Endothelial cell of umbilical vein (primary cell): ENCODE measurements around the gene CD226. TPM values are rescaled to one million over a fixed set of nuclear protein-coding genes. Genes with fewer than 3 reads are reported as not detected.
"Not testable (repeated sequence)": the region's sequence is repeated elsewhere in the genome, so short reads cannot be mapped to it uniquely, and the experiment has no call there.

Source experiments
- BruUV-seq: library from RNA; stranded (reverse); fragments of 400-500 nt; replicated peaks from 2 replicates; lab custom pipeline; 2021; lab: Mats Ljungman, UMichigan
- CTCF ChIA-PET: fragments of 300-600, 350-600 bp; sonication (Branson Sonifier 250); formaldehyde crosslinking; loops from one replicate; lab custom pipeline; 2021; ENCODE audit warnings: antibody characterized with exemption, inconsistent platforms; lab: Charles Lee
- POLR2A ChIA-PET: fragments of 300-600, 350-600 bp; sonication (Branson Sonifier 250); formaldehyde crosslinking; loops from one replicate; lab custom pipeline; 2021; ENCODE audit warnings: antibody characterized with exemption, inconsistent platforms; lab: Charles Lee
- DNase-seq: peaks from one replicate; pipeline ENCODE4 v3.0.0-alpha.2; 2011; ENCODE audit warnings: low read depth, low spot score
- FAIRE-seq: peaks from 2 replicates; lab custom pipeline; 2011; peaks lifted over from hg19 to GRCh38; lab: Jason Lieb, UNC
- H2AFZ ChIP-seq: 2 replicates; pipeline ENCODE4 v1.6.0; 2012; ENCODE audit warnings: low read depth, low read length, control low read depth, inconsistent platforms
- H3K27ac ChIP-seq: 2 replicates; pipeline ENCODE4 v1.5.1; 2011; ENCODE audit warnings: low read depth, mild to moderate bottlenecking, control low read depth, low read length, moderate library complexity; ENCODE audit not compliant: insufficient read depth
- H3K27me3 ChIP-seq, 2 experiments: 2 replicates each; pipeline versions ENCODE4 v1.6.0 to v1.6.1; 2011; ENCODE audit warnings: low read length in 2 of 2, mixed read lengths in 1 of 2; ENCODE audit not compliant: control insufficient read depth in 2 of 2, insufficient read depth in 2 of 2
- H3K36me3 ChIP-seq, 2 experiments: 2 replicates in 1 of 2; 3 replicates in 1 of 2; pipeline ENCODE4 v1.5.1; 2011; ENCODE audit warnings: low read length in 2 of 2, mild to moderate bottlenecking in 1 of 2, moderate library complexity in 1 of 2; ENCODE audit not compliant: control insufficient read depth in 2 of 2, insufficient read depth in 2 of 2; ENCODE audit errors: extremely low read depth in 1 of 2
- H3K4me1 ChIP-seq: 3 replicates; pipeline ENCODE4 v1.5.1; 2011; ENCODE audit warnings: mild to moderate bottlenecking, low read length; ENCODE audit not compliant: control insufficient read depth, insufficient read depth; ENCODE audit errors: extremely low read depth
- H3K4me2 ChIP-seq: 2 replicates; pipeline ENCODE4 v1.6.1; 2011; ENCODE audit warnings: low read length, control low read depth, mixed read lengths; ENCODE audit not compliant: insufficient read depth
- H3K4me3 ChIP-seq, 3 experiments: fragments of 200-600 bp in 1 of 3; sonication (generic), shearing (Covaris generic) in 1 of 3; replicated peaks in 1 of 3; 2 replicates each; pipeline ENCODE4 v1.5.1; 2011 to 2016; ENCODE audit warnings: control low read depth in 3 of 3, low read length in 3 of 3, mild to moderate bottlenecking in 2 of 3, inconsistent platforms in 1 of 3, low read depth in 1 of 3, moderate library complexity in 1 of 3; ENCODE audit not compliant: insufficient read depth in 1 of 3
- H3K79me2 ChIP-seq: 2 replicates; pipeline ENCODE4 v1.6.0; 2012; ENCODE audit warnings: low read length, inconsistent platforms; ENCODE audit not compliant: control insufficient read depth, insufficient read depth
- H3K9ac ChIP-seq: replicated peaks from 2 replicates; pipeline ENCODE3; 2011; ENCODE audit warnings: low read length, control low read depth; ENCODE audit not compliant: insufficient read depth; ENCODE audit errors: extremely low read depth
- H3K9me1 ChIP-seq: replicated peaks from 3 replicates; pipeline ENCODE4 v1.6.0; 2011; ENCODE audit warnings: mild to moderate bottlenecking, low read length; ENCODE audit not compliant: control insufficient read depth, insufficient read depth; ENCODE audit errors: extremely low read depth
- H3K9me3 ChIP-seq: replicated peaks from 2 replicates; pipeline ENCODE4 v1.5.1; 2012; ENCODE audit warnings: low read length, inconsistent platforms; ENCODE audit not compliant: control insufficient read depth, insufficient read depth
- H4K20me1 ChIP-seq: replicated peaks from 2 replicates; pipeline ENCODE3; 2011; ENCODE audit warnings: mild to moderate bottlenecking, low read length; ENCODE audit not compliant: control insufficient read depth, insufficient read depth; ENCODE audit errors: extremely low read depth
- FOS ChIP-seq: IDR thresholded peaks from 2 replicates; pipeline ENCODE4 v1.6.1; 2011; ENCODE audit warnings: mild to moderate bottlenecking, low read length, moderate library complexity, borderline replicate concordance; ENCODE audit not compliant: insufficient read depth
- GATA2 ChIP-seq: IDR thresholded peaks from 2 replicates; pipeline ENCODE4 v1.7.0; 2011; ENCODE audit warnings: low read depth, mild to moderate bottlenecking, moderate library complexity, mixed read lengths, low read length; ENCODE audit not compliant: insufficient read length, insufficient read depth
- POLR2A ChIP-seq: IDR thresholded peaks from 2 replicates; pipeline ENCODE4 v1.6.1; 2012; ENCODE audit warnings: low read depth, mild to moderate bottlenecking, control low read depth, low read length
- dilution Hi-C: fragments of 300-500 bp; cut with MboI; formaldehyde crosslinking; loops from one replicate; pipeline ENCODE4 v1.15.0; 2019; ENCODE audit warnings: low sequenced_read_pairs; ENCODE audit not compliant: extremely low pct_ligation_motif_present
- intact Hi-C: fragments of 100-400 bp; cut with micrococcal nuclease; formaldehyde crosslinking; loops from one replicate; pipeline ENCODE4 v1.10.0; 2022
- polyA plus RNA-seq, 4 experiments: library from polyadenylated mRNA; depleted of rRNA in 3 of 4; stranded (reverse) in 3 of 4; unstranded in 1 of 4; fragments of >200 nt; gene quantifications; 2 replicates each; pipeline versions ENCODE4 v1.2.1 to v1.2.3, GENCODE V29; 2011 to 2012; ENCODE audit warnings: missing spikeins in 1 of 4
- total RNA-seq: library from RNA; stranded (reverse); gene quantifications from 2 replicates; pipeline ENCODE4 v1.2.3, GENCODE V29; 2021
- TF ChIP-seq, protein P1 (sequence below): IDR thresholded peaks from 2 replicates; pipeline ENCODE4 v1.6.1; 2011; ENCODE audit not compliant: insufficient read depth, insufficient read length

Gene CD226
- total and polyA plus RNA-seq, 2 donors (not counting 3 experiments of a cell fraction or from before 2014, with no cell fraction given) = 0.20 TPM; not detected in 1

- Histone ChIP-seq H3K4me1 (no peaks in the 10 kb centered on the region), H4K20me1 (no peaks in the 10 kb centered on the region), H3K4me2 (no peak overlapping the region), H3K36me3 (no peaks in the 10 kb centered on the region), H3K79me2 (no peaks in the 10 kb centered on the region), H3K27me3 (no peaks in the 10 kb centered on the region), H3K9me1 (no peaks in the 10 kb centered on the region), H3K9me3 (no peaks in the 10 kb centered on the region), H3K9ac (no peak overlapping the region), H3K27ac (no peak overlapping the region), H2AFZ (no peak overlapping the region), H3K4me3 (no peak overlapping the region)
- dilution Hi-C loops = no loop called here
- no peak for FAIRE-seq
- TF ChIP-seq POLR2A = no peak
- TF ChIP-seq, protein P1, sequence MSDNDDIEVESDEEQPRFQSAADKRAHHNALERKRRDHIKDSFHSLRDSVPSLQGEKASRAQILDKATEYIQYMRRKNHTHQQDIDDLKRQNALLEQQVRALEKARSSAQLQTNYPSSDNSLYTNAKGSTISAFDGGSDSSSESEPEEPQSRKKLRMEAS = no peak
- no peak for TF ChIP-seq GATA2
- TF ChIP-seq FOS = no peak
- CTCF ChIA-PET = no interaction called here
- BruUV-seq = no TSS peak
- intact Hi-C loops = no loop called here
- POLR2A ChIA-PET = no interaction called here
- DNase-seq = no peak
Measured at GRCh38 chr18:69838003-69838402, 109.7 kb downstream of the CD226 start.

DNA sequence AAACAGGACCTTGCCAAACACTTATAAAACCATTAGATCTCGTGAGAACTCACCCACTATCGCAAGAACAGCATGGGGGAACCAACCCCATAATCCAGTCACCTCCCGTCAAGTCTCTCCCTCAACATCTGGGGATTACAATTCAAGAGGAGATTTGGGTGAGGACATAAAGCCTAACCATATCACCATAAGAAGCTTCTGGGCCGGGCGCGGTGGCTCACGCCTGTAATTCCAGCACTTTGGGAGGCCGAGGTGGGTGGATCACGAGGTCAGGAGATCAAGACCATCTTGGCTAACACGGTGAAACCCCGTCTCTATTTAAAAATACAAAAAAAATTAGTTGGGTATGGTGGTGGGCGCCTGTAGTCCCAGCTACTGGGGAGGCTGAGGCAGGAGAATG, 112.7 kb downstream of the CD226 start:
- DNase-seq, POLR2A ChIA-PET, H3K9me1 ChIP-seq, FAIRE-seq, H3K4me3 ChIP-seq, H3K4me1 ChIP-seq, CTCF ChIA-PET, H3K9me3 ChIP-seq, H3K9ac ChIP-seq, BruUV-seq, intact Hi-C loops, H4K20me1 ChIP-seq, dilution Hi-C loops, H3K27me3 ChIP-seq, H2AFZ ChIP-seq, H3K79me2 ChIP-seq, H3K4me2 ChIP-seq, H3K36me3 ChIP-seq, H3K27ac ChIP-seq: not testable (repeated sequence)
